WTC11 (cell line): ENCODE results near the gene RPL29. TPM values are rescaled to one million over a fixed set of nuclear protein-coding genes. Genes with fewer than 3 reads are reported as not detected.
A peak's percentile ranks its signal among the peaks of the same experiment; 100 is the strongest.

ENCODE experiments used
- ATAC-seq: fragments of 200-7000 bp; cut with Tn5 transposase; 2 replicates; pipeline ENCODE4 v1.10.0; 2021; ENCODE audit warnings: mild to moderate bottlenecking, moderate library complexity
- CTCF ChIA-PET: fragments of 300-600 bp; sonication (Branson Sonifier 250); formaldehyde crosslinking; loops from one replicate; lab custom pipeline; 2021; ENCODE audit warnings: antibody characterized with exemption; lab: Charles Lee
- POLR2A ChIA-PET: fragments of 350-600 bp; sonication (Branson Sonifier 250); formaldehyde crosslinking; loops from one replicate; lab custom pipeline; 2021; ENCODE audit warnings: antibody characterized with exemption; lab: Charles Lee
- DNase-seq: peaks from one replicate; pipeline ENCODE4 v3.0.0; 2021; ENCODE audit warnings: low spot score
- H3K27ac Mint-ChIP-seq: 2 replicates; pipeline ENCODE4 v1.8.0; 2021; ENCODE audit warnings: mixed read lengths
- H3K27me3 Mint-ChIP-seq: 2 replicates; pipeline ENCODE4 v1.8.0; 2021; ENCODE audit warnings: low read depth, mild to moderate bottlenecking, moderate library complexity, mixed read lengths
- H3K36me3 Mint-ChIP-seq: 2 replicates; pipeline ENCODE4 v1.8.0; 2021; ENCODE audit warnings: mixed read lengths
- H3K4me1 Mint-ChIP-seq: 2 replicates; pipeline ENCODE4 v1.8.0; 2022; ENCODE audit warnings: mixed read lengths
- H3K4me3 Mint-ChIP-seq: 2 replicates; pipeline ENCODE4 v1.8.0; 2021; ENCODE audit warnings: mild to moderate bottlenecking, moderate library complexity, mixed read lengths
- H3K9me3 Mint-ChIP-seq: 2 replicates; pipeline ENCODE4 v1.8.0; 2021; ENCODE audit warnings: mixed read lengths
- ATF1 ChIP-seq: sonication (generic); formaldehyde crosslinking; IDR thresholded peaks from 2 replicates; pipeline ENCODE4 v1.8.1; 2023; ENCODE audit warnings: mild to moderate bottlenecking, moderate library complexity, missing genetic modification reagents
- CREM ChIP-seq: sonication (generic); formaldehyde crosslinking; IDR thresholded peaks from 2 replicates; pipeline ENCODE4 v1.8.1; 2022; ENCODE audit warnings: mild to moderate bottlenecking, missing genetic modification reagents, moderate library complexity
- FOXP4 ChIP-seq: sonication (generic); formaldehyde crosslinking; IDR thresholded peaks from 2 replicates; pipeline ENCODE4 v1.8.0; 2022; ENCODE audit warnings: mild to moderate bottlenecking, missing genetic modification reagents
- GTF2I ChIP-seq: fragments of 250-450 bp; sonication (Bioruptor Pico); conservative IDR thresholded peaks from 2 replicates; pipeline ENCODE4 v1.4.0; 2021; ENCODE audit warnings: mild to moderate bottlenecking
- KAT7 ChIP-seq: sonication (generic); formaldehyde crosslinking; IDR thresholded peaks from 2 replicates; pipeline ENCODE4 v1.8.1; 2023; ENCODE audit warnings: missing genetic modification reagents, mild to moderate bottlenecking, borderline replicate concordance
- MAX ChIP-seq: sonication (generic); formaldehyde crosslinking; IDR thresholded peaks from 2 replicates; pipeline ENCODE4 v1.8.0; 2022; ENCODE audit warnings: mild to moderate bottlenecking, missing genetic modification reagents
- MYBL2 ChIP-seq: sonication (generic); formaldehyde crosslinking; IDR thresholded peaks from 2 replicates; pipeline ENCODE4 v1.8.1; 2023; ENCODE audit warnings: mild to moderate bottlenecking, moderate library complexity, missing genetic modification reagents
- NR2C2 ChIP-seq: sonication (generic); formaldehyde crosslinking; IDR thresholded peaks from 2 replicates; pipeline ENCODE4 v1.8.0; 2022; ENCODE audit warnings: mild to moderate bottlenecking, missing genetic modification reagents
- PRRX2 ChIP-seq: fragments of 250-450 bp; sonication (Bioruptor Pico); IDR thresholded peaks from 2 replicates; pipeline ENCODE4 v1.8.0; 2021; ENCODE audit warnings: mild to moderate bottlenecking
- SOX15 ChIP-seq: fragments of 250-450 bp; sonication (Bioruptor Pico); IDR thresholded peaks from 2 replicates; pipeline ENCODE4 v1.9.0; 2021; ENCODE audit warnings: mild to moderate bottlenecking
- STAT6 ChIP-seq: sonication (generic); formaldehyde crosslinking; conservative IDR thresholded peaks from 2 replicates; pipeline ENCODE4 v1.8.1; 2023; ENCODE audit warnings: mild to moderate bottlenecking, low read depth, missing genetic modification reagents, moderate library complexity
- USF2 ChIP-seq: sonication (generic); formaldehyde crosslinking; IDR thresholded peaks from 2 replicates; pipeline ENCODE4 v1.8.1; 2023; ENCODE audit warnings: mild to moderate bottlenecking, missing genetic modification reagents, moderate library complexity
- ZNF121 ChIP-seq: sonication (generic); formaldehyde crosslinking; IDR thresholded peaks from 2 replicates; pipeline ENCODE4 v1.8.0; 2023; ENCODE audit warnings: missing genetic modification reagents
- ZNF396 ChIP-seq: fragments of 250-450 bp; sonication (Bioruptor Pico); IDR thresholded peaks from 2 replicates; pipeline ENCODE4 v1.8.0; 2021; ENCODE audit warnings: mild to moderate bottlenecking, moderate library complexity, borderline replicate concordance
- ZNF423 ChIP-seq: fragments of 250-450 bp; sonication (Bioruptor Pico); IDR thresholded peaks from 2 replicates; pipeline ENCODE4 v2.1.2; 2022; ENCODE audit warnings: mild to moderate bottlenecking, moderate library complexity
- ZNF425 ChIP-seq: fragments of 250-450 bp; sonication (Bioruptor Pico); conservative IDR thresholded peaks from 2 replicates; pipeline ENCODE4 v1.9.0; 2021; ENCODE audit warnings: mild to moderate bottlenecking
- total RNA-seq: library from RNA; stranded (reverse); gene quantifications from 3 replicates; pipeline ENCODE4 v1.2.3, GENCODE V29; 2021
- TF ChIP-seq, protein P1 (sequence below): sonication (generic); formaldehyde crosslinking; IDR thresholded peaks from 2 replicates; pipeline ENCODE4 v1.8.1; 2022; ENCODE audit warnings: low read depth, mild to moderate bottlenecking, moderate library complexity, missing genetic modification reagents, borderline replicate concordance
- TF ChIP-seq, protein P2 (sequence below): sonication (generic); formaldehyde crosslinking; IDR thresholded peaks from 2 replicates; pipeline ENCODE4 v1.8.1; 2023; ENCODE audit warnings: mild to moderate bottlenecking, missing genetic modification reagents, borderline replicate concordance
- TF ChIP-seq, protein P3 (sequence below): sonication (generic); formaldehyde crosslinking; IDR thresholded peaks from 2 replicates; pipeline ENCODE4 v1.8.0; 2023; ENCODE audit warnings: missing genetic modification reagents

The RPL29 gene
- total RNA-seq, 1 experiment from 2014 or later = 1,343 TPM

- TF ChIP-seq STAT6 (no peak), ZNF425 (CRISPR knock-in tag) (no peak), GTF2I (CRISPR knock-in tag) (no peak), USF2 (CRISPR knock-in tag) (no peak), KAT7 (CRISPR knock-in tag) (no peak)
- TF ChIP-seq, all 79 proteins: peak for 0
These were observed 38.0 kb downstream of the RPL29 start (continued) for GRCh38 chr3:51957520-51958205.

DNA sequence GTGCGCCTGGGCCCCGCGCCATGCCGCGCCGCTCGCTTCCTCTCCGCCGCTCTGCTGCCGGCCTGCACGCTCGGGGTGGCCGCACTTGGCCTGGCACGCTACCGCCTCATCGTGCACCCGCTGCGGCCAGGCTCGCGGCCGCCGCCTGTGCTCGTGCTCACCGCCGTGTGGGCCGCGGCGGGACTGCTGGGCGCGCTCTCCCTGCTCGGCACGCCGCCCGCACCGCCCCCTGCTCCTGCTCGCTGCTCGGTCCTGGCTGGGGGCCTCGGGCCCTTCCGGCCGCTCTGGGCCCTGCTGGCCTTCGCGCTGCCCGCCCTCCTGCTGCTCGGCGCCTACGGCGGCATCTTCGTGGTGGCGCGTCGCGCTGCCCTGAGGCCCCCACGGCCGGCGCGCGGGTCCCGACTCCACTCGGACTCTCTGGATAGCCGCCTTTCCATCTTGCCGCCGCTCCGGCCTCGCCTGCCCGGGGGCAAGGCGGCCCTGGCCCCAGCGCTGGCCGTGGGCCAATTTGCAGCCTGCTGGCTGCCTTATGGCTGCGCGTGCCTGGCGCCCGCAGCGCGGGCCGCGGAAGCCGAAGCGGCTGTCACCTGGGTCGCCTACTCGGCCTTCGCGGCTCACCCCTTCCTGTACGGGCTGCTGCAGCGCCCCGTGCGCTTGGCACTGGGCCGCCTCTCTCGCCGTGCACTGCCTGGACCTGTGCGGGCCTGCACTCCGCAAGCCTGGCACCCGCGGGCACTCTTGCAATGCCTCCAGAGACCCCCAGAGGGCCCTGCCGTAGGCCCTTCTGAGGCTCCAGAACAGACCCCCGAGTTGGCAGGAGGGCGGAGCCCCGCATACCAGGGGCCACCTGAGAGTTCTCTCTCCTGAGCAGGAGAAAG is 39.6 kb downstream of the RPL29 start:
- peaks cover 49% of the 10 kb centered on the region for H3K27me3 Mint-ChIP-seq
- ATAC-seq = peak; percentile 82
- no peaks in the 10 kb centered on the region for H3K9me3 Mint-ChIP-seq
- no peak overlapping the region for H3K27ac Mint-ChIP-seq
- peak overlapping the region; percentile 54 for H3K4me3 Mint-ChIP-seq
- no peaks in the 10 kb centered on the region for H3K36me3 Mint-ChIP-seq
- DNase-seq = peak; percentile 86
- POLR2A ChIA-PET = no interaction called here
- peaks cover 4% of the 10 kb centered on the region; the same call in 1 of the 2 replicates for H3K4me1 Mint-ChIP-seq
- CTCF ChIA-PET = interaction anchor here (0.8 to 3.1 kb wide), 10 partner anchors 10 to 237 kb away, joined by 3 to 21 read pairs (median 6); partner anchors contain the start of genes ABHD14A, ABHD14B, ACY1 and RRP9
- TF ChIP-seq ZNF396 (CRISPR knock-in tag) = no peak
- TF ChIP-seq ZNF121 (CRISPR knock-in tag) = peak; percentile 31; the same call in 1 of the 2 replicates
- TF ChIP-seq FOXP4 (CRISPR knock-in tag) = peak; percentile 99
- TF ChIP-seq ZNF423 = peak; percentile 20; the same call in 1 of the 2 replicates
- TF ChIP-seq MAX (CRISPR knock-in tag) = peak; percentile 55; the same call in 1 of the 2 replicates
- TF ChIP-seq MYBL2 (CRISPR knock-in tag) = no peak
- 0 out of 2 replicates have a peak, but pooled peaks have one; percentile 10 for TF ChIP-seq NR2C2 (CRISPR knock-in tag)
- no peak for TF ChIP-seq SOX15
- TF ChIP-seq CREM (CRISPR knock-in tag) = peak; percentile 94
- TF ChIP-seq, protein P1, sequence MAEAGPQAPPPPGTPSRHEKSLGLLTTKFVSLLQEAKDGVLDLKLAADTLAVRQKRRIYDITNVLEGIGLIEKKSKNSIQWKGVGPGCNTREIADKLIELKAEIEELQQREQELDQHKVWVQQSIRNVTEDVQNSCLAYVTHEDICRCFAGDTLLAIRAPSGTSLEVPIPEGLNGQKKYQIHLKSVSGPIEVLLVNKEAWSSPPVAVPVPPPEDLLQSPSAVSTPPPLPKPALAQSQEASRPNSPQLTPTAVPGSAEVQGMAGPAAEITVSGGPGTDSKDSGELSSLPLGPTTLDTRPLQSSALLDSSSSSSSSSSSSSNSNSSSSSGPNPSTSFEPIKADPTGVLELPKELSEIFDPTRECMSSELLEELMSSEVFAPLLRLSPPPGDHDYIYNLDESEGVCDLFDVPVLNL (CRISPR knock-in tag) = no peak; the same call in 1 of the 2 replicates
- no peak for TF ChIP-seq PRRX2 (CRISPR knock-in tag)
- TF ChIP-seq, protein P2, sequence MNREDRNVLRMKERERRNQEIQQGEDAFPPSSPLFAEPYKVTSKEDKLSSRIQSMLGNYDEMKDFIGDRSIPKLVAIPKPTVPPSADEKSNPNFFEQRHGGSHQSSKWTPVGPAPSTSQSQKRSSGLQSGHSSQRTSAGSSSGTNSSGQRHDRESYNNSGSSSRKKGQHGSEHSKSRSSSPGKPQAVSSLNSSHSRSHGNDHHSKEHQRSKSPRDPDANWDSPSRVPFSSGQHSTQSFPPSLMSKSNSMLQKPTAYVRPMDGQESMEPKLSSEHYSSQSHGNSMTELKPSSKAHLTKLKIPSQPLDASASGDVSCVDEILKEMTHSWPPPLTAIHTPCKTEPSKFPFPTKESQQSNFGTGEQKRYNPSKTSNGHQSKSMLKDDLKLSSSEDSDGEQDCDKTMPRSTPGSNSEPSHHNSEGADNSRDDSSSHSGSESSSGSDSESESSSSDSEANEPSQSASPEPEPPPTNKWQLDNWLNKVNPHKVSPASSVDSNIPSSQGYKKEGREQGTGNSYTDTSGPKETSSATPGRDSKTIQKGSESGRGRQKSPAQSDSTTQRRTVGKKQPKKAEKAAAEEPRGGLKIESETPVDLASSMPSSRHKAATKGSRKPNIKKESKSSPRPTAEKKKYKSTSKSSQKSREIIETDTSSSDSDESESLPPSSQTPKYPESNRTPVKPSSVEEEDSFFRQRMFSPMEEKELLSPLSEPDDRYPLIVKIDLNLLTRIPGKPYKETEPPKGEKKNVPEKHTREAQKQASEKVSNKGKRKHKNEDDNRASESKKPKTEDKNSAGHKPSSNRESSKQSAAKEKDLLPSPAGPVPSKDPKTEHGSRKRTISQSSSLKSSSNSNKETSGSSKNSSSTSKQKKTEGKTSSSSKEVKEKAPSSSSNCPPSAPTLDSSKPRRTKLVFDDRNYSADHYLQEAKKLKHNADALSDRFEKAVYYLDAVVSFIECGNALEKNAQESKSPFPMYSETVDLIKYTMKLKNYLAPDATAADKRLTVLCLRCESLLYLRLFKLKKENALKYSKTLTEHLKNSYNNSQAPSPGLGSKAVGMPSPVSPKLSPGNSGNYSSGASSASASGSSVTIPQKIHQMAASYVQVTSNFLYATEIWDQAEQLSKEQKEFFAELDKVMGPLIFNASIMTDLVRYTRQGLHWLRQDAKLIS = no peak
- TF ChIP-seq, protein P3, sequence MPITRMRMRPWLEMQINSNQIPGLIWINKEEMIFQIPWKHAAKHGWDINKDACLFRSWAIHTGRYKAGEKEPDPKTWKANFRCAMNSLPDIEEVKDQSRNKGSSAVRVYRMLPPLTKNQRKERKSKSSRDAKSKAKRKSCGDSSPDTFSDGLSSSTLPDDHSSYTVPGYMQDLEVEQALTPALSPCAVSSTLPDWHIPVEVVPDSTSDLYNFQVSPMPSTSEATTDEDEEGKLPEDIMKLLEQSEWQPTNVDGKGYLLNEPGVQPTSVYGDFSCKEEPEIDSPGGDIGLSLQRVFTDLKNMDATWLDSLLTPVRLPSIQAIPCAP (CRISPR knock-in tag) = no peak
- TF ChIP-seq ATF1 = peak; percentile 70; the same call in 1 of the 2 replicates
